OCI-LY7 (cell line): ENCODE measurements around the gene IFITM5. TPM values are rescaled to one million over a fixed set of nuclear protein-coding genes. Genes with fewer than 3 reads are reported as not detected.

Experiments used
- BruUV-seq: library from RNA; stranded (reverse); fragments of 400-500 nt; replicated peaks from 2 replicates; lab custom pipeline; 2021; lab: Mats Ljungman, UMichigan
- CTCF ChIA-PET: fragments of 300-600 bp; sonication (Branson Sonifier 250); formaldehyde crosslinking; loops from one replicate; lab custom pipeline; 2022; ENCODE audit warnings: antibody characterized with exemption; ENCODE audit not compliant: unreplicated experiment; lab: Charles Lee
- POLR2A ChIA-PET: fragments of 300-600 bp; sonication (Branson Sonifier 250); formaldehyde crosslinking; loops from one replicate; lab custom pipeline; 2022; ENCODE audit warnings: antibody characterized with exemption; lab: Charles Lee
- DNase-seq: peaks from one replicate; pipeline ENCODE4 v3.0.0-alpha.2; 2015; ENCODE audit warnings: low spot score
- H2AFZ ChIP-seq: fragments of 200-600 bp; sonication (generic), shearing (Covaris generic); 2 replicates; pipeline ENCODE4 v1.6.1; 2014; ENCODE audit warnings: mild to moderate bottlenecking, antibody characterized with exemption, low read length, moderate library complexity
- H3K27ac ChIP-seq: fragments of 200-600 bp; sonication (generic); 2 replicates; pipeline ENCODE4 v1.5.1; 2014; ENCODE audit warnings: mixed run types, low read depth, mild to moderate bottlenecking, moderate library complexity, low read length, inconsistent platforms; ENCODE audit not compliant: poor library complexity, severe bottlenecking
- H3K36me3 ChIP-seq: fragments of 200-600 bp; sonication (generic); 2 replicates; pipeline ENCODE4 v1.6.1; 2014; ENCODE audit warnings: mild to moderate bottlenecking, antibody characterized with exemption, low read length, moderate library complexity, mixed read lengths; ENCODE audit not compliant: insufficient read depth
- H3K4me1 ChIP-seq: fragments of 200-600 bp; sonication (generic); 2 replicates; pipeline ENCODE4 v1.5.1; 2014; ENCODE audit warnings: mild to moderate bottlenecking, low read length; ENCODE audit not compliant: insufficient read depth, poor library complexity, severe bottlenecking
- H3K4me2 ChIP-seq: fragments of 200-600 bp; sonication (generic); 2 replicates; pipeline ENCODE4 v1.6.1; 2014; ENCODE audit warnings: mild to moderate bottlenecking, low read length
- H3K4me3 ChIP-seq: fragments of 200-600 bp; sonication (generic); 2 replicates; pipeline ENCODE4 v1.5.1; 2014; ENCODE audit warnings: mild to moderate bottlenecking, low read depth, low read length; ENCODE audit not compliant: poor library complexity, severe bottlenecking
- H3K79me2 ChIP-seq: fragments of 200-600 bp; sonication (generic); 2 replicates; pipeline ENCODE4 v1.6.1; 2016; ENCODE audit warnings: low read depth, mild to moderate bottlenecking, low read length, moderate library complexity, mixed read lengths; ENCODE audit not compliant: insufficient read depth
- H3K9me2 ChIP-seq: fragments of 200-600 bp; sonication (generic); 2 replicates; pipeline ENCODE4 v1.6.1; 2016; ENCODE audit warnings: mild to moderate bottlenecking, low read length, mixed read lengths; ENCODE audit not compliant: insufficient read depth
- H3K9me3 ChIP-seq: fragments of 200-600 bp; sonication (generic); 2 replicates; pipeline ENCODE4 v1.6.1; 2014; ENCODE audit warnings: mild to moderate bottlenecking, mixed run types, low read length, mixed read lengths
- H4K20me1 ChIP-seq: fragments of 200-600 bp; sonication (generic); 2 replicates; pipeline ENCODE4 v1.6.1; 2014; ENCODE audit warnings: mild to moderate bottlenecking, antibody characterized with exemption, low read length, moderate library complexity, mixed read lengths; ENCODE audit not compliant: insufficient read depth
- CTCF ChIP-seq: fragments of 200-600 bp; sonication (generic); conservative IDR thresholded peaks from 2 replicates; pipeline ENCODE4 v1.5.1; 2014; ENCODE audit warnings: mild to moderate bottlenecking, antibody characterized with exemption, low read length, moderate library complexity, mixed read lengths
- EZH2phosphoT487 ChIP-seq: fragments of 200-600 bp; sonication (generic); IDR thresholded peaks from 2 replicates; pipeline ENCODE4 v1.6.1; 2018; ENCODE audit warnings: low read depth, borderline replicate concordance, mild to moderate bottlenecking, mixed run types, antibody characterized with exemption, low read length, moderate library complexity, mixed read lengths
- intact Hi-C: fragments of 100-400 bp; cut with micrococcal nuclease; formaldehyde crosslinking; loops from one replicate; pipeline ENCODE4 v1.10.0; 2022; ENCODE audit not compliant: unreplicated experiment
- total RNA-seq, 2 experiments: library from RNA; depleted of rRNA in 1 of 2; stranded (reverse); fragments of >200 nt in 1 of 2; shearing (Covaris generic) in 1 of 2; gene quantifications; 2 replicates each; pipeline ENCODE4 v1.2.3, GENCODE V29; 2014 to 2022

Gene IFITM5
- total RNA-seq, 2 experiments from 2014 or later, result not detected

- Histone ChIP-seq H3K4me3 (no peak overlapping the region), H3K9me3 (no peaks in the 10 kb centered on the region), H3K79me2 (no peaks in the 10 kb centered on the region), H4K20me1 (no peaks in the 10 kb centered on the region), H3K36me3 (no peaks in the 10 kb centered on the region), H3K27ac (no peak overlapping the region), H3K9me2 (no peaks in the 10 kb centered on the region), H2AFZ (no peak overlapping the region), H3K4me2 (no peak overlapping the region), H3K4me1 (peaks cover 54% of the 10 kb centered on the region)
- intact Hi-C loops, result loop anchor here (10.0 kb wide), 1 partner anchor 1180 kb away; no protein-coding TSS in a partner anchor
- no peak for DNase-seq
- BruUV-seq, result no TSS peak
- CTCF ChIA-PET, result no interaction called here
- POLR2A ChIA-PET, result interaction anchor here (1.1 to 2.9 kb wide), 2 partner anchors 10 to 16 kb away, joined by 4 to 20 read pairs; no protein-coding TSS in a partner anchor
- TF ChIP-seq EZH2phosphoT487, result no peak
- TF ChIP-seq CTCF, result no peak
Measured at GRCh38 chr11:344836-345578, 45.7 kb upstream of the IFITM5 start.

- BruUV-seq, result no TSS peak
- Histone ChIP-seq H3K4me1 (peaks cover 35% of the 10 kb centered on the region), H3K4me3 (no peak overlapping the region), H3K79me2 (no peaks in the 10 kb centered on the region), H3K9me3 (no peaks in the 10 kb centered on the region), H3K27ac (peak overlapping the region; percentile 57), H4K20me1 (no peaks in the 10 kb centered on the region), H2AFZ (peak overlapping the region; percentile 34; the same call in 1 of the 2 replicates), H3K4me2 (0 out of 2 replicates have a peak overlapping the region, but pooled peaks have one; percentile 60), H3K36me3 (no peaks in the 10 kb centered on the region), H3K9me2 (no peaks in the 10 kb centered on the region)
- ChIA-PET CTCF (no interaction called here), POLR2A (interaction anchor here (1.6 kb wide), 1 partner anchor 13 kb away, joined by 6 read pairs; no protein-coding TSS in a partner anchor)
- no peak for DNase-seq
- TF ChIP-seq CTCF, result no peak
- no peak for TF ChIP-seq EZH2phosphoT487
- intact Hi-C loops, result loop anchor here (10.0 kb wide), 1 partner anchor 1182 kb away; no protein-coding TSS in a partner anchor
Measured at GRCh38 chr11:342328-342727, 43.0 kb upstream of the IFITM5 start.
